ENCODE measurements around the gene EXTL2. TPM values are rescaled to one million over a fixed set of nuclear protein-coding genes. Genes with fewer than 3 reads are reported as not detected.

EXTL2 gene
- total RNA-seq, 1 experiment from 2014 or later: 20.2 TPM

- H3K9me2 ChIP-seq (ENCODE audit: insufficient read depth): no peaks in the 10 kb centered on the region
- peaks cover 13% of the 10 kb centered on the region; the same call in 1 of the 2 replicates for H3K4me1 ChIP-seq (replicated peaks; ENCODE audit: insufficient read depth)
- BruUV-seq (replicated peaks): no TSS peak
- ChIA-PET POLR2A (ENCODE audit: unreplicated experiment) (no interaction called here), CTCF (no interaction called here)
- no peak for DNase-seq
- H2AFZ ChIP-seq: no peak overlapping the region
- TF ChIP-seq CTCF (conservative IDR thresholded peaks at IDR 0.05) (no peak), EZH2 (IDR thresholded peaks at IDR 0.05; ENCODE audit: low read depth) (no peak)
- intact Hi-C loops (cut with micrococcal nuclease; ENCODE audit: unreplicated experiment): no loop called here
- H3K4me3 ChIP-seq: no peak overlapping the region
- no peak overlapping the region for H3K27ac ChIP-seq
- no peaks in the 10 kb centered on the region for H4K20me1 ChIP-seq (ENCODE audit: insufficient read depth)
- H3F3A ChIP-seq (ENCODE audit: insufficient read depth, low read depth): peaks cover 9% of the 10 kb centered on the region; the same call in 1 of the 2 replicates
- no peaks in the 10 kb centered on the region for H3K36me3 ChIP-seq (ENCODE audit: low read depth)
- no peaks in the 10 kb centered on the region for H3K9me3 ChIP-seq (ENCODE audit: insufficient read depth, low read depth)
- H3K79me2 ChIP-seq (ENCODE audit: low read depth): no peaks in the 10 kb centered on the region
- H3K4me2 ChIP-seq: no peak overlapping the region
- H3K27me3 ChIP-seq (ENCODE audit: insufficient read depth, low read depth): no peaks in the 10 kb centered on the region
Measured at GRCh38 chr1:100882698-100883097, 11.9 kb downstream of the EXTL2 start.

GRCh38 chr1:100881687-100882086, 13.0 kb downstream of the EXTL2 start:
- BruUV-seq (replicated peaks): no TSS peak
- Histone ChIP-seq H3K27ac (no peak overlapping the region), H2AFZ (no peak overlapping the region), H3K4me1 (replicated peaks; ENCODE audit: insufficient read depth) (peaks cover 13% of the 10 kb centered on the region; the same call in 1 of the 2 replicates), H3F3A (ENCODE audit: insufficient read depth, low read depth) (peaks cover 9% of the 10 kb centered on the region; the same call in 1 of the 2 replicates), H3K4me3 (no peak overlapping the region), H3K4me2 (no peak overlapping the region), H3K9me2 (ENCODE audit: insufficient read depth) (no peaks in the 10 kb centered on the region), H3K36me3 (ENCODE audit: low read depth) (no peaks in the 10 kb centered on the region), H3K79me2 (ENCODE audit: low read depth) (no peaks in the 10 kb centered on the region), H3K27me3 (ENCODE audit: insufficient read depth, low read depth) (no peaks in the 10 kb centered on the region), H4K20me1 (ENCODE audit: insufficient read depth) (no peaks in the 10 kb centered on the region), H3K9me3 (ENCODE audit: insufficient read depth, low read depth) (no peaks in the 10 kb centered on the region)
- TF ChIP-seq EZH2 (IDR thresholded peaks at IDR 0.05; ENCODE audit: low read depth) (no peak), CTCF (conservative IDR thresholded peaks at IDR 0.05) (no peak)
- POLR2A ChIA-PET (ENCODE audit: unreplicated experiment): no interaction called here
- DNase-seq: no peak
- intact Hi-C loops (cut with micrococcal nuclease; ENCODE audit: unreplicated experiment): no loop called here
- CTCF ChIA-PET: no interaction called here

- BruUV-seq (replicated peaks): no TSS peak
- Histone ChIP-seq H3F3A (ENCODE audit: insufficient read depth, low read depth) (peaks cover 6% of the 10 kb centered on the region; the same call in 1 of the 2 replicates), H3K9me2 (ENCODE audit: insufficient read depth) (no peaks in the 10 kb centered on the region), H3K79me2 (ENCODE audit: low read depth) (no peaks in the 10 kb centered on the region), H3K4me2 (no peak overlapping the region), H3K27ac (no peak overlapping the region), H3K27me3 (ENCODE audit: insufficient read depth, low read depth) (no peaks in the 10 kb centered on the region), H4K20me1 (ENCODE audit: insufficient read depth) (no peaks in the 10 kb centered on the region), H3K4me3 (no peak overlapping the region), H3K36me3 (ENCODE audit: low read depth) (0 out of 2 replicates have a peak, but pooled peaks cover 5% of the 10 kb centered on the region), H3K4me1 (replicated peaks; ENCODE audit: insufficient read depth) (peaks cover 13% of the 10 kb centered on the region; the same call in 1 of the 2 replicates), H3K9me3 (ENCODE audit: insufficient read depth, low read depth) (no peaks in the 10 kb centered on the region), H2AFZ (no peak overlapping the region)
- ChIA-PET POLR2A (ENCODE audit: unreplicated experiment) (no interaction called here), CTCF (no interaction called here)
- no peak for DNase-seq
- intact Hi-C loops (cut with micrococcal nuclease; ENCODE audit: unreplicated experiment): no loop called here
- TF ChIP-seq CTCF (conservative IDR thresholded peaks at IDR 0.05): no peak
- TF ChIP-seq EZH2 (IDR thresholded peaks at IDR 0.05; ENCODE audit: low read depth): no peak
Measured at GRCh38 chr1:100879422-100879821, 15.2 kb downstream of the EXTL2 start.
